NCI-H1436 treated with DMSO at 0.1 percent for 48 hours (cell line): ENCODE measurements around the gene PROSER2.
"Not testable (repeated sequence)": the region's sequence is repeated elsewhere in the genome, so short reads cannot be mapped to it uniquely, and the experiment has no call there.

ENCODE experiments used
- DNase-seq: peaks from one replicate; lab custom pipeline; 2025; lab: John Stamatoyannopoulos, UW

Gene PROSER2

DNA sequence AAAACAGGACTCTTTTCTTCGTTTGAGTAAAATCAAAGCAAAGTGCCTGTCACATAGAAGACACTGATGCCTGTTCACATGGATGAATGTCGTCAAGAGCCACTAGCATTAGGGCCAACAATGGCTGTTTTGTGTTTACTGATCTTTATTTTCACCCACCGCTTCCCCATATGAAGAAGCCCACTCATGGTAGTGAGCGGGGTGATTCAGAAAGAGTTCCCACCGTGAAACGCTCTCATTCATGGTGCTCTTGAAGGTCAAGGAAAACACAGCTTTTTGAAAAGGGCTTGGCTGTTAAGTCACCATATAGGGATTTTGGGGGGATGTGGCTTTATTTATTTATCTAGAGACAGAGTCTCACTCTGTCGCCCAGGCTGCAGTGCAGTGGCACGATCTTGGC, 12.5 kb downstream of the PROSER2 start:
- DNase-seq: no peak

- no peak for DNase-seq
Measured at GRCh38 chr10:11837372-11838161, 14.4 kb downstream of the PROSER2 start.

DNA sequence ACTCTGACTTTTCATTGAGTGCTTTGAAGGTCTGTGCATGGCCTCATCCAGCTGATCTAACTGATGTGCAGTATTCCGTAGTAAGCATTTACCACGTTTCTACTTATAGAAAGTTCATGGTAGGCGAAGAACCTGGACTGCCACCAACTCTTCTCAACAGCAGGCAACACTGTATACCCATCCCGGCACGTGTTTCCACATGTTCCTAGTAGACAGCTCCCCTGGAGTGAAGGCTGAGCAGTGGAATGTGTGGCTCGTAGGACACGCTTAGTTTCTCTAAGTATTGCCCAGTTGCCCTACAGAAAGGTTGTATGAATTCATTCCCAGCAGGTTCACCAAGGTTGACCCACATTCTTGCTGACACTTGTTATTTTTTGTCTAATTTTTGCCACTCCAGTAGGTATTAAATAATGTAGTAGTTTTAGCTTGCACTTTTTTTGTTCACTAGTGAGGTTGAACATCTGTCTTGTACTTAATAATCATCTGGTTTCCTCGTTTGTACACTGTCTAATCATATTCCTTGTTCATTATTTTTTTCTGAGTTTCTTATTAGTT, 15.2 kb downstream of the PROSER2 start:
- DNase-seq: no peak

- no peak for DNase-seq
Measured at GRCh38 chr10:11841375-11841774, 18.2 kb downstream of the PROSER2 start.

GRCh38 chr10:11842411-11842810, 19.3 kb downstream of the PROSER2 start:
- no peak for DNase-seq

DNA sequence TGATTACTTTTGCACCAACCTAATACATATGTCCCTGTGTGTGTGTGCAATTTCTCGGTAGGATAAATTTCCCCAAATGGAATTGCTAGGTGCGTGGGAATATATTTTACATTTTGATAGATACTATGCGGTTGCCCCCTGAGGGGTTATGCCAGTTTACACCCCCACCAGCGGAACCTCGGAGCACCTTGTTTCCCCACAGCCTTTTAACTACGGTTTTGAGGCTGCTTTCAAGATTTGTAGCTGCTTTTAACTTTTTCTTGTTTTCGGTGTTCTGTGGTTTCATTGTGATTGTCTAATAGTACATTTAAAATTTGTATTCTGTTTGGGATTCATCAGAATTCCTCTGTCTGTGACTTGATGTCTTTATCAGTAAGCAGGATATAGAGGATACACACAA, 22.0 kb downstream of the PROSER2 start:
- no peak for DNase-seq

DNA sequence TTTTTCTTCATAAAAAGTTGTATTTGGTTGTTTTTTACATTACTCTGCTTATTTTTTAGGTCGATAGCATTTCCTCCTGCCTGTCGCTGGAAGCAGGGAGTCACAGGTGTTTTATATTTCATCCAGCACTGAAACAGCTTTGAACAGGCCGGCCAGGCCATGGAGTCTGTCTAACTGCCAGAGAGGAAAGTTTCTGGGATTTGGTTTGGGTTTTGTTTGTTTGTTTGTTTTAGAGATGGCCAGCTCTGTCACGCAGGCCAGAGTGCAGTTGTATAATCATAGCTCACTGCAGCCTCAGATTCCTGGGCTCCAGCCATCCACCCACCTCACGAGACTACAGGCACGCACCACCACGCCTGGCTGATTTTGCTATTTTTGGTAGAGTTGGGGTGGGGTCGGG, 23.4 kb downstream of the PROSER2 start:
- no peak for DNase-seq

DNA sequence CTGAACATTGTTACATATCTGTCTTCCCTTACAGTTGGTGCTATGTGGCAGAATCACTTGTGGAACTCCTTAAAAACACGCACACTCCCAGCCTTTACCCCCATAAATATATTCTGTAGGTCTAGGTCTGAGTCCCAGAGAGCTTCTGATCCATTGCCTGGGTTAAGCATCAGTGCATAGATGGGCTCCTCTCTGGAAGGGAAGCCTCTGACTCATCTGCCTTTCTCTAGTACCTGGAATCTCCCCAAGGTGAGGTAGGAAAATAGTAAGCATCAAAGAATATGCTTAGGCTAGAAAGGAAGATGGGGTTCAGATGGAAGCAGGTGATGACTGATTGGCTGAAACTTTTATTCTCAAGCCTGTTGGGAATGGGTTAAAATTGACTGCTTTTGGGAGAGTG, 26.1 kb downstream of the PROSER2 start:
- DNase-seq: no peak

DNA sequence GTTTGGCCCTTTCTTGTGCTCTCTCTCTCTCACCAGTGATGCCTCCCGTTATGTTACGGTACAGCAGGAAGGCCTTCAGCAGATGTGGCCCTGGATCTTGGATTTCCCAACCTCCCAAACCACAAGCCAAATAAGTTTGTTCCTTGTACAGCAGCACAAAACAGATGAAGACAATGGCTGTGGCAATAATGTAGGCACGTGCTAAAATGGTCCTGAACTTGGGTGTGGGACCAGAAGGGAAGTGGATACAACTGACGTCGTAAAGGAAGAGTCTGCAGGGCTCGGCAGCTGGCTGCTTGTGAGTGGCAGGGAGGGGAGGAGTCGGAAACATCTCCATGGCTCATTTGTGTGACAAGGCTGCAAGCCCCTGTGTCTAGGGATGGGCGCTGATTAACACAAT, 26.8 kb downstream of the PROSER2 start:
- DNase-seq: no peak

- DNase-seq: no peak
Measured at GRCh38 chr10:11851910-11852309, 28.8 kb downstream of the PROSER2 start.

DNA sequence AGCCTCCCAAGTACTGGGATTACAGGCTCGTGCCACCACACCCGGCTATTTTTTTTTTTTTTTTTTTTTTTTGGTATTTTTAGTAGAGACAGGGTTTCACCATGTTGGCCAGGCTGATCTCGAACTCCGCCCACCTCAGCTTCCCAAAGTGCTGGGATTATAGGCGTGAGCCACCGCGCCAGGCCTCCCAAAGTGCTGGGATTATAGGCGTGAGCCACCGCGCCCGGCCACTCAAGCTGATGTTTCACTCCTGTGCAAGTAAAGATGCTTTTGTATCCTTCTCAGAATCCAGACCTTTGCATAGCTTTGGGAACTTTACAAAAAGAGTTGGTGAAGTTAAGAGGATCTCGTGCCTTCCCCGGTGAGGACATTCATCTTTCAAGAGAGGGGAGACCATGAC, 29.5 kb downstream of the PROSER2 start:
- not testable (repeated sequence) for DNase-seq

DNA sequence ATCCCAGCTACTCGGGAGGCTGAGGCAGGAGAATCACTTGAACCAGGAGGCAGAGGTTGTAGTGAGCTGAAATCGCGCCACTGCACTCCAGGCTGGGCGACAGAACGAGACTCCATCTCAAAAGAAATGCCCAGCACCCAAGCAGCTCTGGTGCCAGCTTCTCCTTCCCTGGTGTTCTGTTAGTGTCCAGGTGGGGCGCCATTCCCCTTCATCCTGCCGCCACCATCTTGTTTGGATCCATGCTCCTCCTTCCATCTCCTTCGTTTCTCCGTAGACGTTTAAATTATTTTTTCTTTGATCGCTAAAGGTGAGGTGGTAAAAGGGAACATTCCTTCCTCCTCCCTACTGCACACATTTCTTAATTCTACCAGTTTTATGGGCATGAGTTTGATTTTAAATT, 30.3 kb downstream of the PROSER2 start:
- DNase-seq: no peak

GRCh38 chr10:11854301-11854700, 31.1 kb downstream of the PROSER2 start:
- DNase-seq: no peak

GRCh38 chr10:11856089-11856488, 32.9 kb downstream of the PROSER2 start:
- DNase-seq: no peak

DNA sequence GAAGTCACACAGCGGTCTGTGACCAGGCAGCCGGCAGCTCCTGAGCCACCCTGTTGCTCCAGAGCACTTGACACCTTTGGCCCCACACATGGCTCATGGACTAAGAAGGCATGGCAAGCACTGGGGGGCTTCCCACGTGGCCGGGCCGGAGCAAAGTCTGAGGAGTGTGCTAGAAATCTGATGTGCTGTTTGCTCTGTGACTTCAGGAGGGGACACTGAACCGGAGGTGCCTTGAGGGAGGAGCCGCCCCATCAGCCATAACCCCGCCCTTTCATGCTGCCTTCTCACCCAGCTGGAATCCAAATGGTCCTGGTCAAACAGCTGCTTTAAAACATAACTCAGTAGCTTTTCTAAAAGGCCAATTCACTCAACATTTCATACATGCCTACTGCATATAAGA, 33.5 kb downstream of the PROSER2 start:
- DNase-seq: no peak

GRCh38 chr10:11858093-11858492, 34.9 kb downstream of the PROSER2 start:
- no peak for DNase-seq

DNA sequence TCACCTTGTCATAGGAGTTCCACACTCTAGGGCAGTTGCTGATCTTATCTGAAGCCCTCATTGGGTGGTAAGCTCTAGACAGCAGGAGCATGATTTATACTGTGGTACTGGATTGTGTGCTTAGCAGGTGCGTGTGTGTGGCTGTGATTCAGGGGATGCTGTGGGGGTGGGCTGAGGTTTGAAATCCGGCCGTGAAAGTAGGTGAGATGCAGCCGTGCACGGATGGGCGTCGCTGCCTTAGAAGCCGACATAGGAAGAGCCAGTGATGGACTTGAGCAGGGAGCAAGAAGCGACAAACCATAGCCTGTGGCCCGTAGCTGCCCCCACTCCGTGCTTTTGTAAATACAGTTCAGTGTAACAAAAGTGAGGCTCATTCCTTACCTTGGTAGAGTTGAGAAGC, 38.2 kb downstream of the PROSER2 start:
- no peak for DNase-seq

DNA sequence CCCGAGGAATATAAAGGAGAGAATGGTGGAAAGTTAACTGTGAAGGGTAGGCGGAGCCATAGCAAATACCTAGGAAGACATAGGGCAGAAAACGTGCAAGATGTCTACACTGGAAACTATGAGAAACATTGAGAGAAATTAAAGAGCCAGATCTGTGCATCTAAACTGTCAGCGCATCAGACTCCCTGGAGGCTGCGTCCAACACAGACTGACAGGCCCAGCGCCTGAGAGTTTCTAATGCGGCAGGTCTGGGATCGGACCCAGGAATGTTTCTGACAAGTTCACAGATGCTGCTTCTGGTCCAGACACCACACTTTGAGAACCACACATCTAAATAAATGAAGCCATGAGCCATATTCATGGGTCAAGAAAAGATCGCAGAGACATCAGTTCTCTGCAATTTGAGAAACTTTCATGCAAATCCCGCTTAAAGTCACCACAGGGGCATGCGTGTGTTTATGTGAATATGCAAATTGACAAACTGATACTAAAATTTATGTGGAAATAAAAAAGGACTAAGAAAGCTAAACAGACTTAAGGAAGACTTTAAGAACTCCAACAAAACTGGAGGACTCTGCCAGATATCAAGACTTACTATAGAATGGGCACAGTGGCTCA, 38.8 kb downstream of the PROSER2 start:
- no peak for DNase-seq

- DNase-seq: no peak
Measured at GRCh38 chr10:11863353-11864109, 40.4 kb downstream of the PROSER2 start.

GRCh38 chr10:11864727-11865126, 41.6 kb downstream of the PROSER2 start:
- DNase-seq: no peak

DNA sequence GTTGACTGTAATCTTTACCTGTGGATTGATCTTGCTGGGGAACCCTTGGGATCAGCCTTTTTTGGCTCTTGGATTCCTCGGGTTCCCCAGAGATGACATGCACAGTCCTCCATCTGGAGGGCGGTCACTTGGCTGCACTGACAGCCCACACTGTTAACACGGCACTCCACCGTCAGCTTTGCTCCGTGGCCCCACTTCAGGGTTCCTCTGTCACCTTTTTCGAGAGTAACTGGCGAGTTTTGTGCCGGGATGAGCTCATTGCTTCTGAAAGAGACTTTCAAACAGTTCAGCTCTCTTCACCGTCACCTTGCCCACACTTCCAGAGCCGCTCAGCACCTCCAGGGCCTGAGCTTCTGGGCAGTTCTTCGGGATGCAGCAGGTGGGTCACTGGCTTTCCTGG, 42.4 kb downstream of the PROSER2 start:
- no peak for DNase-seq

- no peak for DNase-seq
Measured at GRCh38 chr10:11866199-11866925, 43.2 kb downstream of the PROSER2 start.
